Osteocyte (in vitro differentiated cells): ENCODE measurements around the gene ARHGAP4. TPM values are rescaled to one million over a fixed set of nuclear protein-coding genes. Genes with fewer than 3 reads are reported as not detected.

Experiments used
- DNase-seq: peaks from one replicate; pipeline ENCODE4 v3.0.0; 2021; ENCODE audit warnings: mixed read lengths; ENCODE audit not compliant: unreplicated experiment; ENCODE audit errors: extremely low spot score
- H3K27ac Mint-ChIP-seq: one replicate; pipeline ENCODE4 v1.8.0; 2021; ENCODE audit warnings: mild to moderate bottlenecking, mixed read lengths; ENCODE audit not compliant: unreplicated experiment
- H3K27me3 Mint-ChIP-seq: one replicate; pipeline ENCODE4 v1.8.0; 2021; ENCODE audit warnings: mixed read lengths; ENCODE audit not compliant: unreplicated experiment
- H3K36me3 Mint-ChIP-seq: one replicate; pipeline ENCODE4 v1.8.0; 2021; ENCODE audit warnings: mixed read lengths; ENCODE audit not compliant: unreplicated experiment
- H3K4me1 Mint-ChIP-seq: one replicate; pipeline ENCODE4 v1.8.0; 2021; ENCODE audit warnings: mixed read lengths; ENCODE audit not compliant: unreplicated experiment
- H3K4me3 Mint-ChIP-seq: one replicate; pipeline ENCODE4 v1.8.0; 2021; ENCODE audit warnings: mild to moderate bottlenecking, moderate library complexity, mixed read lengths; ENCODE audit not compliant: unreplicated experiment
- H3K9me3 Mint-ChIP-seq: one replicate; pipeline ENCODE4 v1.8.0; 2021; ENCODE audit warnings: mixed read lengths; ENCODE audit not compliant: unreplicated experiment
- total RNA-seq: library from RNA; stranded (reverse); gene quantifications from 2 replicates; pipeline ENCODE4 v1.2.1, GENCODE V29; 2021
- TF ChIP-seq, protein P1 (sequence below): fragments of 200-600 bp; sonication (generic); IDR thresholded peaks from 2 replicates; pipeline ENCODE4 v1.5.0; 2021; ENCODE audit warnings: antibody characterized with exemption, mild to moderate bottlenecking, moderate library complexity

Gene ARHGAP4
- total RNA-seq, 1 donor from 2014 or later, result 5.3 TPM

DNA sequence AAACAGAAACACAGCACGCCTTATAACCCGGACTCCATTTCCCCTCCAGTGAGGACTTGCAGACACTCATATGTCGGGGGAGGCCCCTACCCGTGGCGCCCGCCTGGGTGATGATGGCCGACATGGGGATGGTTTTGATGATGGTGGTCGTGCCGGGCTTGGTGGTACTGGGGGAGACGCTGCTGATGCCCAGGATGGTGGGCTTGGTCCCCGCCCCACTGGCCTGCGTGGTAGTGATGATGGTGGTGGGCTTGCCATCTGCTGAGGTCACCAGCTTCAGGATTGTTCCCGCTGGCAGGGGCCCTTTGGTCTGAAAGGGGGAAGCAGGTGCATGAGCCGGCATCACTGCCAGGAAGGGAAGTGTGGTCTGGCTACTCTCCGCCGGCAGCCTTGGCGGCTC is 31.2 kb upstream of the ARHGAP4 start:
- H3K27ac Mint-ChIP-seq, result no peak overlapping the region
- H3K36me3 Mint-ChIP-seq, result peaks cover 40% of the 10 kb centered on the region
- no peak overlapping the region for H3K4me3 Mint-ChIP-seq
- peaks cover 5% of the 10 kb centered on the region for H3K4me1 Mint-ChIP-seq
- H3K27me3 Mint-ChIP-seq, result no peaks in the 10 kb centered on the region
- no peak for DNase-seq
- H3K9me3 Mint-ChIP-seq, result no peaks in the 10 kb centered on the region
- TF ChIP-seq, protein P1, sequence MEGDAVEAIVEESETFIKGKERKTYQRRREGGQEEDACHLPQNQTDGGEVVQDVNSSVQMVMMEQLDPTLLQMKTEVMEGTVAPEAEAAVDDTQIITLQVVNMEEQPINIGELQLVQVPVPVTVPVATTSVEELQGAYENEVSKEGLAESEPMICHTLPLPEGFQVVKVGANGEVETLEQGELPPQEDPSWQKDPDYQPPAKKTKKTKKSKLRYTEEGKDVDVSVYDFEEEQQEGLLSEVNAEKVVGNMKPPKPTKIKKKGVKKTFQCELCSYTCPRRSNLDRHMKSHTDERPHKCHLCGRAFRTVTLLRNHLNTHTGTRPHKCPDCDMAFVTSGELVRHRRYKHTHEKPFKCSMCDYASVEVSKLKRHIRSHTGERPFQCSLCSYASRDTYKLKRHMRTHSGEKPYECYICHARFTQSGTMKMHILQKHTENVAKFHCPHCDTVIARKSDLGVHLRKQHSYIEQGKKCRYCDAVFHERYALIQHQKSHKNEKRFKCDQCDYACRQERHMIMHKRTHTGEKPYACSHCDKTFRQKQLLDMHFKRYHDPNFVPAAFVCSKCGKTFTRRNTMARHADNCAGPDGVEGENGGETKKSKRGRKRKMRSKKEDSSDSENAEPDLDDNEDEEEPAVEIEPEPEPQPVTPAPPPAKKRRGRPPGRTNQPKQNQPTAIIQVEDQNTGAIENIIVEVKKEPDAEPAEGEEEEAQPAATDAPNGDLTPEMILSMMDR, result no peak

DNA sequence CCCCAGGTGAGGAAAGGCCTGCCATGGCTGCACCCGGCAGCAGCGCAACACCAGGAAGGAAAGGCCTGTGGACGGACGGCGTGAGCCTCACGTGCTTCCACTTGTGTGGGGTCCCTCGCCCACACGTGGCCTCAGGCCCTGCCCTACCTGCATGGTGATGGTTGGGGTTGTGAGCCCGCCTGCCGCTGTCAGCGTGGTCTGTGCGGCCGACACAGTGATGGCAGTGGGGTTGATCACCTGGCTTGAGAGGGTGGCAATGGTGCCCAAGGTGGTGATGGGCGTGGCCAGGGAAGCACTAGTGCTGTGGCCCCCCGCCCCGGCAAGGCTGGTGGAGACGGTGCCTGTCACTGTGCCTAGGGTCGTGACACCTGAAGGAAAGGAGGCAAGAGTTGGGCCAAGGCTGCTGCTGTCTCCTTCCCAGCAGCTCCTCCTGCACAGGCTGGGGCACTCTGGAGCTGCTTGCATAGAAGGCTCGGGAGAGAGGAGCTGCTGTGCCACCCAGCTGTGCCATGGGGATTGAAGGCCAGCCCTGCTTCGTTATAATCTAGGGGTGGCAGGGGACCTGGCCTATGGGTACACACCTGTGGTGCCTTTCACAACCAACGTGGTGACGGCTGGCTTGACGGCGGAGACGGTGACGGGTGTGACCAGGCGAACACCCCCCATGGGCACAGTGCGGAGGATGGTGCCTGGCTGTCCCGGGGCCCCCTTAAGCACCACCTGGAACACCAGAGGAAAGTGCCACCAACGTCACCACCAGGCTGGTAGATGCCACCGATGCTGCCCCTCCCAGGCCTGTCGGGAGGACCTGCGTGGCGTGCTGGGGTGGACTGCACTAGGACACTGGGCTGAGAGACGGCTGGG is 30.2 kb upstream of the ARHGAP4 start:
- H3K4me1 Mint-ChIP-seq, result peaks cover 5% of the 10 kb centered on the region
- H3K36me3 Mint-ChIP-seq, result peaks cover 42% of the 10 kb centered on the region
- no peaks in the 10 kb centered on the region for H3K27me3 Mint-ChIP-seq
- DNase-seq, result no peak
- H3K9me3 Mint-ChIP-seq, result no peaks in the 10 kb centered on the region
- no peak overlapping the region for H3K27ac Mint-ChIP-seq
- no peak overlapping the region for H3K4me3 Mint-ChIP-seq
- TF ChIP-seq, protein P1, result no peak

DNA sequence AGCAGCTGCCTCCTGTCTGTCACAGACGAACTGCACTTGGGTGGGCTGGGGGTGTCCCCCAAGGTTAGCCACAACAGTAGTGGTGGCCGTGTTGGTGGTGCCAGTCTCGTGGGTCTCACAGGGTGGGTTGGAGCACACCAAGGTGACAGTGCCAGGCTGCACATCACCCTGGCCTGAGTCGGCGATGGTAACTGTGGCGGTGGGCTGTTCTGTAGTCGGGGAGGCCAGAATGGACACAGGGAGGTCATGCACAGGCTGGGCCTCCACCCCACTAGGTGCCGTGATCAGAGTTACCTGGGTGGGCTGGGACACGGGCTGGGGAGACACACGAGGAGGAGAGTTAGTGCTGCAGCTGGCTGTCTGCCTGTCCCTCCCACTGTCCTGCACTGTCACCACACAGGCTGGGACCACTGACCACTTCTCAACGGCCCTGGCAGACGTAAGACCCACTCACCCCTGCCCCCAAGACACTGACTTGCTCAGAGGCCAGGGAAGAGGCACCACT is 29.2 kb upstream of the ARHGAP4 start:
- H3K4me3 Mint-ChIP-seq, result no peak overlapping the region
- H3K27me3 Mint-ChIP-seq, result no peaks in the 10 kb centered on the region
- peaks cover 40% of the 10 kb centered on the region for H3K36me3 Mint-ChIP-seq
- H3K9me3 Mint-ChIP-seq, result no peaks in the 10 kb centered on the region
- peaks cover 5% of the 10 kb centered on the region for H3K4me1 Mint-ChIP-seq
- no peak overlapping the region for H3K27ac Mint-ChIP-seq
- no peak for DNase-seq
- TF ChIP-seq, protein P1, result no peak

DNA sequence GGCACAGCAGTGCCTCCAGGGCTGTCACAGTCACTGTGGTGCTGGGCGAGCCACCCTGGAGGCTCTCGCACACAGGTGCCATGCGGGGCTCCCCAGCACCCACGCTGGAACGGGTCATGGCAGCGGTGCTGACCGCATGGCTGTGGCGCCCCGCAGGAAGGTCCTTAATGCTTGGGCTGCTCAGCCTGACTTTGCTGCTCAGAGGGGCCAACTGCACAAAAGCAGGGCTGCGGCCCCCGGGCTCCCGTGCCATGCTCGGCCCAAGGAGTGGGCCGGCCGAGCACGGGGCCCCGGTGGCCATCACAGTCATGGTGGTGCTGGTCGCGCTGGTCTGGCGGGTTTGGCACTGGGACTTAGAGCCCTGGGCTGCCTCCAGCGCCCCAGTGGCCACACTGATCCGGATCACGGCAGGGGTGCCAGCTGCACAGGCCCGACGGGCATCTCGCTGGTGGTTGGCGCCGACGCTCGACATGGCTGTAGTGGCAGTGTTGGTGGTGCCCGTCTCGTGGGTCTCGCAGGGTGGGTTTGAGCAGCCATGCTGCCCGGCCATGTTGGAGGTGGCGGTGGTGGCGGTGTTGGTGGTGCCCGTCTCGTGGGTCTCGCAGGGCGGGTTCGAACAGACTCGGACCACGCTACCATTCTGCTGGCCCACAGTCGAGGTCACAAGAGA is 28.6 kb upstream of the ARHGAP4 start:
- no peak overlapping the region for H3K4me3 Mint-ChIP-seq
- peaks cover 5% of the 10 kb centered on the region for H3K4me1 Mint-ChIP-seq
- peaks cover 38% of the 10 kb centered on the region for H3K36me3 Mint-ChIP-seq
- no peaks in the 10 kb centered on the region for H3K9me3 Mint-ChIP-seq
- no peak for DNase-seq
- TF ChIP-seq, protein P1, result no peak
- no peak overlapping the region for H3K27ac Mint-ChIP-seq
- H3K27me3 Mint-ChIP-seq, result no peaks in the 10 kb centered on the region
